GM19467 (cell line): Measurements from ENCODE around the gene TLCD3A.

Experiments
- ATAC-seq: cut with Tn5 transposase; IDR thresholded peaks from one replicate; pipeline ENCODE4 v1.9.1; 2021; ENCODE audit warnings: mild to moderate bottlenecking, moderate library complexity; ENCODE audit not compliant: unreplicated experiment

The TLCD3A gene

GRCh38 chr17:705863-706262 is 26.5 kb upstream of the TLCD3A start:
- no peak for ATAC-seq

- no peak for ATAC-seq
Measured at GRCh38 chr17:708132-708531, 24.3 kb upstream of the TLCD3A start.

- ATAC-seq, result no peak
Measured at GRCh38 chr17:718075-718474, 14.3 kb upstream of the TLCD3A start.

- no peak for ATAC-seq
Measured at GRCh38 chr17:720706-721539, 11.5 kb upstream of the TLCD3A start.

- no peak for ATAC-seq
Measured at GRCh38 chr17:721540-721937, 10.9 kb upstream of the TLCD3A start.

GRCh38 chr17:725084-725483 is 7.3 kb upstream of the TLCD3A start:
- no peak for ATAC-seq

GRCh38 chr17:725746-726145 is 6.7 kb upstream of the TLCD3A start:
- no peak for ATAC-seq

- no peak for ATAC-seq
Measured at GRCh38 chr17:726271-726919, 6.0 kb upstream of the TLCD3A start.

- no peak for ATAC-seq
Measured at GRCh38 chr17:728911-729310, 3.5 kb upstream of the TLCD3A start.

- ATAC-seq, result peak; percentile 6
Measured at GRCh38 chr17:731644-732066, 741 bp upstream of the TLCD3A start.

GRCh38 chr17:732902-733720 is 715 bp downstream of the TLCD3A start:
- peak; percentile 36 for ATAC-seq

- ATAC-seq, result no peak
Measured at GRCh38 chr17:733743-734142, 1.3 kb downstream of the TLCD3A start.

- ATAC-seq, result no peak
Measured at GRCh38 chr17:737561-738113, 5.2 kb downstream of the TLCD3A start.

GRCh38 chr17:740240-741017 is 8.0 kb downstream of the TLCD3A start:
- peak; percentile 69 for ATAC-seq

GRCh38 chr17:742147-742793 is 9.9 kb downstream of the TLCD3A start:
- no peak for ATAC-seq

GRCh38 chr17:743139-743538 is 10.7 kb downstream of the TLCD3A start:
- ATAC-seq, result no peak

- ATAC-seq, result no peak
Measured at GRCh38 chr17:744937-745336, 12.5 kb downstream of the TLCD3A start.

GRCh38 chr17:745406-745805 is 13.0 kb downstream of the TLCD3A start:
- ATAC-seq, result no peak

GRCh38 chr17:746181-746580 is 13.8 kb downstream of the TLCD3A start:
- ATAC-seq, result no peak
